ENCODE measurements around the gene CACYBP.
A peak's percentile ranks its signal among the peaks of the same experiment; 100 is the strongest.
"Not testable (repeated sequence)": the region's sequence is repeated elsewhere in the genome, so short reads cannot be mapped to it uniquely, and the experiment has no call there.

The CACYBP gene

DNA sequence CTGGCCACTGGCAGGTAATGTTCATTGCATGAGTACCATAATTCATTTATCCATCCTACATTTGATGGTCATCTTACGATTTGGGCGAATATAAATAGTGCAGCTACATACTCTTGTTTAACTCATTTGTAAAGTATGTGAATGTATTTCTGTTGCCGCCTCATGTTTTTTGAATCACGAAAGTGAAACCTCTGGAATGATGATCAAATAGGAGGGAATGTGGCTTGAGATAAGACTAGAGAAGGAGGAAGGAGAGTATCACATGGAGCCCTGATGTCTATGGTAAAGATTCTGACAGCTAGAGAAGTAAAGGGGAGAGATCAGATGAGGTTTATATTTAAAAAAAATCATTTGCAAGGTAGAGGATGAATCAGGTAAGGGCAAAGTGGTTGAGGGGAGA, 15.5 kb downstream of the CACYBP start:
- DNase-seq, result peak; percentile 88

DNA sequence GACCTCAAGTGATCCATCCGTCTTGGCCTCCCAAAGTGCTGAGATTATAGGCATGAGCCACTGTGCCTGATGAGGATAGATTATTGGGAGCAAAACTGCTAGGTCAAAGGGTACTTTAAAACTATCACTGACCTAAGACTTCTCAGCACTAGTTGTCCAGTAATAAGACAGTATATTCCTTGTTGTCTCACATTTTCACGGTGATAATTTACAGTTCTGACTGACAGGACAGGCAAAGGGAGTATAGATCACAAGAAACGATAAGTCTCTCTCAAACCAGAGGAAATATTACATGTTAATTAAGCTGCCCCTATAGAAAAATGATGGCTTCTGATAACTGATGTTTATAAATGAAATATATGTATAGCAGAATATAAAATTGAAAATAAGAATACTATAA, 19.8 kb downstream of the CACYBP start:
- no peak for DNase-seq

DNA sequence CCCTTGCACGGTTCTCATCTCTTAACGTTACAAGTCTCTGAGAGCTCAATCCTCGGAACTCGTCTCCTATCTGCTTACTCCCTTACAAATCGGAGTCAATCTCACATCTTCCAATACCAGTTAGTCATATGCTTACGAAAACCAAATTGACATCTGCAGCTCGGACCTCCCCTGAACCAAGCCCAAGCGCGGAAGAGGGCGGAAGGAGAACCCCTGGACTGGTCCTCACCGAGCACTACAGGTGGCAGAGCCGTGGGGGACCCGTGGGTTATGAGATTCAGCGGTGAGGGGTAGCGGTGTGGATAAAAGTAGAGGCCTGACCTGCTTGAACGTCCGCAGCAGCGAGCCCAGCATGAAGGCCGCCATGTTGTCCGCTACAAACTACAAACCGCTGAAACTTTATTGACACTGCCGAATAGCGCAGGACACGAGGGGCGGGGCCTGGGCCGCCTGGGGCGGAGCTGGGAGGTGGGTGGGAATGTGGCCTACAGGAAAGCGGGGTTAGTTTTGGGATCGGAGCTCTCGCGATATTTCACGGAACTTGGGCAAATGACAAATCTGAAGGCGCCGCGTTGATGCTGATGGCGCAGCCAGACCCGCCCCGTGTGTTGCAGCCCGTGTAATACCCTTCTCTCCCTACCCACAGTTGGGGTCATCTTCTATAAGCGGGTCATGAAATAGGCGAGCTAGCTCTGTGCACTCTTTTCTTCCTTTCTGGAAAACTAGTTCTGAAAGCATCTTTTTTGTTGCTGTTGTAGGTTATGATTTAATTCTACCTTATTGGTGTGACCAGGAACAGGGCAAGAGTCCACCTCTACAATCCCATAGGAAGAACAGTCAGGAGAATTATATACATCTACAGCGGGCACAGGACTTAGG, 23.5 kb downstream of the CACYBP start, which contains the start of gene MRPS14:
MRPS14 (minus strand) TSS at position 383 of the 879 bp plus-strand sequence; CDS start at position 366, 17 bp downstream.
- DNase-seq, result peak; percentile 97

DNA sequence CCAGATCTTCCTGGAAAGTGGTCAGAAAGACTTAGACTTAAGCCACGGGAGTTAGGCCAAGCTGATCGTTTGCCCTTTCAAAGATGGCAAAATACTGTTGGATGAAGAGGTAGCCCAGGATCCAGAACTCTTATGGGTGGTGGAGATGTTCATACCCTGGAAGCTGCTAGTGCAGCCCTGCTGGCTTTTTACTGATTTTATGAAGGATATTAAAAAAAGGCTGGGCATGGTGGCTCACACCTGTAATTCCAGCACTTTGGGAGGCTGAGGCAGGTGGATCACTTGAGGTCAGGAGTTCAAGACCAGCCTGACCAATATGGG, 24.1 kb downstream of the CACYBP start:
- not testable (repeated sequence) for DNase-seq

DNA sequence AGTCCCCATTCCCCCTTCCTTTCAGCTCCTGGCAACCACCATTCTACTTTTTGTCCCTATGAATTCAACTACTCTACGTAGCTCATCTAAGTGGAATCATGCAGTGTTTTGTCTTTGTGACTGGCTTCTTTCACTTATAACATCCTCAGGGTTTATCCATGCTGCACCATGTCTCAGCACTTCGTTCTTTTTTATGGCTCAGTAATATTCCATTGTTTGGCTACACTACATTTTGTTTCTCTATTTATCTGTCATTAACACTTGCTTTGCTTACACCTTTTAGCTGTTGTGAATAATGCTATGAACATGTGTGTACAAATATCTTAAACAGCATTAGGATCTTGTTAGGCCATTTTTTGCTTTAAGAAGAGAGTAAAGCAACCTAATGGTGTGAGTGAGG, 25.0 kb downstream of the CACYBP start:
- no peak for DNase-seq

DNA sequence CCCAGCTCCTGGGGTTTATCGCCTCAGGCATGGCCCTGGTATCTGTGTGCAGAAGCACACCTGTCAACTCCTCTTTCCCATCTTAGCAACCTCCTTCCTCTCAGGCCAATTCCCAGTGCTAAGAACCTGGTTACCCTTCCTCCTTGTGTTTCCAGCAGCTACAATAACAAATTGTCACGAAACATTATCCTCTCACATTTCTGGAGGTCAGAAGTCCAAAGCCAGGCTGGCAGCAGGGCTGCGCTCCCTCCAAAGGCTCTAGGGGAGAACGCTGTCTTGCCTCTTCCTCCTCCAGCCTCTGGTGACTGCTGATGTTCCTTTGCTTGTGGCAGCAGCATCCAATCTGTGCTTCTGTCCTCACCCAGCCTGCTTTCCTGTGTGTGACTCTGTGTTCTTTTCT, 34.2 kb downstream of the CACYBP start:
- DNase-seq, result no peak

DNA sequence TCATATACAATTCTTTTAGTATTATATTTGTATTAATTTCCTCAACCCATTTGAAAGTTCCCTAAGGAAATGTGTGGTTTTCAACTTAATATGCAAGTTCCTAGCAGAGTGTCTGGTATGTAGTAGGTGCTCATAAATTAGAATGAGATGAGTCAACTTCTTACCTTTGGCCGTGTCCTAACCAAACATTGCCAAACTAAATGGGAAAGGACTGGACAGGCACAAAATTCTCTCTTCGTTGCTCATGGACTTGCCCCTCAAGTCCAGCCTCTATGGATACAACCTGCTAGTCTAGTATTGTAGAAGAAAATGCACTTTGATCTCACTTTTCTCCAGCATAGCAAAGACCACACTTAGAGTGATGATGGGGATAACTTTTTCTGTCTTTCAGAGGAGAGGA, 35.0 kb downstream of the CACYBP start:
- DNase-seq, result no peak

DNA sequence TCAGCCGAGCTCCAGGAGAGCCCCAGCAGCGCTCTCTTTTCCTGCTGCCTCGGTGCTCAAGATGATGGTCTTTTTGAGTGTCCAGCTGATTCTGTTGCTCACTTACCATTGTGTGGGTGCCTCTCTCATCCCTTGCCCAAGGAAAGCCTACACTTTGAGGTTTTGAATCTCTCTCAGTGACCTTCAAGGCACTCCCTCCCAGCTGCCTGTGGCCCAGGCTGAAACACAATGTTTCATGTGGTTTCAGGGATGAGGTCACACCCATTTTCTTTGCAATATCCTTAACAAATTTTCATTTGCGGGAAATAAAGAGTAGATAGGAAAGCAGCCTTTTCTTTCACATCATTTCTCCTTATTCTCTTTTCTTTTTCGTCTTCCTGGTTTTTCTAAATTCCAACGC, 36.1 kb downstream of the CACYBP start:
- DNase-seq, result no peak

DNA sequence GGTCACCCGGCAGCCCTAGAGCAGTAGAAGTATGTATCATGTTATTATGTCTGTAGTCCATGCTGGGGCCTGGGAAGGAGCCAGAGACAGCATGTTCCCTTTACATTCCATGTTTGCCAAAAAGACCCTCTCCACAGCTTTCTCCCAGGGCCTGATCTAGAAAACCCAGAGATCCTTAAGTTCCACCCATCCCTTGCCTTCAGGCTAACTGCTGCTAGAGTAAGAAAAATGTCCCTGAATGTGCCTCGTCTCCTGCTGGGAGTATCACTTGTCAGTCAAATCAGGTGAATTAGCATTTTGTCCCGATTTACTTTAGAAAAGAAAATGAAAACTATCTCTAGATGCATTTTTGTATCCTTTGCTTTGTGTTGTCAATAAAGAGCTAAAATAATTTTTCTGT, 36.7 kb downstream of the CACYBP start:
- DNase-seq, result no peak

DNA sequence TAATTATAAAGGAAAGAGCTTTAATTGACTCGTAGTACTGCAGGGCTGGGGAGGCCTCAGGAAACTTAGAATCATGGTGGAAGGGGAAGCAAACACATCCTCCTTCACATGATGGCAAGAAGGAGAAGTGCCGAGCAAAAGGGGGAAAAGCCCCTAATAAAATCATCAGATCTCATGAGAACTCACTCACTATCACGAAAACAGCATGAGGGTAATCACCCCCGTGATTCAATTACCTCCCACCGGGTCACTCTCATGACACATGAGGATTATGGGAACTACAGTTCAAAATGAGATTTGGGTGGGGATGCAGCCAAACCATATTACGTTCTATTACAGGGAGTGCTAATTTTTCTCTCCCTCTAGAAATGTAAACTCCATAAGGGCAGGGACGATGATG, 37.7 kb downstream of the CACYBP start:
- DNase-seq, result no peak

DNA sequence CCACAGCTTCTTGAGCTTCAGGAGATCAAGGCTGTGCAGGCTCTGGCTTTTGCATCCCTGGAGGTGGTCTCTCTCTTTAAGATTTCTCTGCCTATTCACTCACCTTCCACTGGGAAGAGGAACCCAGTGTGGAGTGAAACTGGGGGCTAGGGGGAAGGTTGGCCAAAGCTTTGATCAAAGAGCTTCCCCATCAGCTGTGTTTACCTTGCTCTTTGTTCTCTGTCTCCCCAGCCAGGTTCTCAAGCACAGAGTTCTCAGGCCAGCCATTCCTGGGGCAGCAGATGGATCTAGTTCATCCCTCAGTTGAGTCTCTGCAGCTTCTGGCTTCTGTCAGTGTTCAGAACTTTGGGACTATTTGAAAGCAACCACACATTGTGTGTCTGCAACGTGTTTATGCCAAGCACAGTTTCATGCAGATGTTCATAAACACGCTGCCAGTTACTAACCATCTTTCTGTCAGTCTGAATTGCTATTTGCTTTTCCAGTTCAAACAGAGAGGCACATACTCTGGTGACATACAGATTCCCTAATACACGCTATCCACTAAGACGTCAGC, 40.7 kb downstream of the CACYBP start:
- no peak for DNase-seq

DNA sequence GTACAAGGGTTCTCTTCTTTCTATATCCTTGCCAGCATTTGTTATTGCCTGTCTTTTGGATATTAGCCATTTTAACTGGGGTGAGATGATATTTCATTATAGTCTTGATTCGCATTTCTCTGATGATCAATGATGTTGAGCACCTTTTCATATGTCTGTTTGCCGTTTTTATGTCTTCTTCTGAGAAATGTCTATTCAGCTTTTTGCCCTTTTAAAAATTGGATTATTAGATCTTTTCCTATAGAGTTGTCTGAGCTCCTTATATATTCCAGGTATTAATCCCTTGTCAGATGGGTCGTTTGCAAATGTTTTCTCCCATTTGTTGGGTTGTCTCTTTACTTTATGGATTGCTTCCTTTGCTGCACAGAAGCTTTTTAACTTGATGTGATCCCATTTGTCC, 42.9 kb downstream of the CACYBP start:
- DNase-seq, result no peak

DNA sequence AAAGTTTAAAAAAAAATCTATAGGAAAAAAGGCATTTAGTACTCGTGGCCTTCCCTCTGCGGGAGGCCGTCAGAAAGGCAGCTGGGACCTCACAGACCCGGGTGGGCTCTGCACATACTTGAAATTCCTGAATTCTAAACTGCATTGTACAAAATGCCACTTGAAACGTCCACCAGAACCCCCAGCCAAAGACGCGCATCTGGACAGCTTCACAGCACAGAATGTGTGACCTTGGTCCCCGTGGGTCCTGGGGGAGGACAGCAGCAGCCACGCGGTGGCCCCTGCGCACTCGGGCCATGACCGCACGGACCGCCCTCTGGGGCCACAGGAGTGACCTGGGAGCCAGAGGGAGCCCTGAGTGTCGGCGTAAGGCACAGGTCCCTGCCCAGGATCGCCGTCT, 44.1 kb downstream of the CACYBP start:
- DNase-seq, result no peak

DNA sequence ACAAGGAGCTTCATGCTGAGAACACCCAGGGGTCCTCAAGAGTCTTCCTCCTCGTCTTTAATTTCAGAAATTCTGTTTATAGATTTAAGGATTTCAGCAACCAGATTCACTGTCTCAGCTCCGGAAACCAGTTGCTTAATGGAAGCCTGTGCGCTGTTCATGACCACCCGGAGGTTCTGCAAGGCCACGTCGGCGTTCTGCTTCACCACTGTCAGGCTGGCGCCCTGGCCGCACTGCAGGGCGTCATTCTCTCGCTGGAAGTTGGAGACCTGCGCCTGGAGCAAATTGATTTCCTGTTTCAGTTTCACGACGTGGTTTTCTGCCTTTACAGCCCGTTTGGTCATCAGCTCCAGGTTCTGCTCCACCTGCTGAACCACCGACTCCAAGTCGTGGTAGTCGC, 44.8 kb downstream of the CACYBP start:
- DNase-seq, result not testable (repeated sequence)

DNA sequence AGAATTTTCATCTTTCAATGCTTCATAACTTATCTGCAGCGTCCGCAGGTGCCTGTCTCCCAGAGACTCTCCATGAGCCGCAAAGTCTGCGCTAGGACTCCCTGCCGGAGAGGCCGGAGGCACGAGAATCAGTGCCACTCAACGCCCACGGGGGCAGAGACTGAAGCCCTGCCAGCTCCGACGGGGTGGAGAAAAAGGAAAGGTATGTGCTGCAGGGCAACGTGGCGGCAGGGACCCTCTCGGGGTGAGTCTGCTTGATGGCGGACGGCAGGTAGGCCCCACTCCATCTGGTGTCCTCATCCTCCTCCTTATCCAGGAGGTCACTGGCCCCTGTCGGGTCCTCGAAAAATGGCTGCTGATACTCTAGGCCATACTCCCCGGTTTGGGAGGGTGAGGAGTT, 45.4 kb downstream of the CACYBP start:
- no peak for DNase-seq

DNA sequence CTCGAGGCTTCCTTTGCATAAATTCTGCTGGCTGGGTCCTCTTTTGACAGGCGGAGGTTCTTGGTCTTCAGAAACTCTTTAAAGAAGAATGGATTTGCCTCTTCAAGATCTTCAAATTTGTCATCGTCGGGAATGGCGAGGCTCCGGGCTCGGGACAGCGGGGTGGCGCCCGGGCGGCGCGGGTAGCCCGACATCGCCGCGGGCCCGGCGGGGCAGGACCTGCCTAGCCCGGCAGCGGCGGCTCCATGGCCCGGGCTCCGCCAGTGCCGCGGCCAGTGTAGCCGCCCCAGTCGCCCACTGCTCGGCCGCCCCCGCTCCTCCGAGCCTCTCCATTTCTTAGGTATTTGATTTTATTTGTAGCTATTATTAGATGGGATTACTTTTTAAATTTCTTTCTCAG, 45.8 kb downstream of the CACYBP start:
- no peak for DNase-seq

DNA sequence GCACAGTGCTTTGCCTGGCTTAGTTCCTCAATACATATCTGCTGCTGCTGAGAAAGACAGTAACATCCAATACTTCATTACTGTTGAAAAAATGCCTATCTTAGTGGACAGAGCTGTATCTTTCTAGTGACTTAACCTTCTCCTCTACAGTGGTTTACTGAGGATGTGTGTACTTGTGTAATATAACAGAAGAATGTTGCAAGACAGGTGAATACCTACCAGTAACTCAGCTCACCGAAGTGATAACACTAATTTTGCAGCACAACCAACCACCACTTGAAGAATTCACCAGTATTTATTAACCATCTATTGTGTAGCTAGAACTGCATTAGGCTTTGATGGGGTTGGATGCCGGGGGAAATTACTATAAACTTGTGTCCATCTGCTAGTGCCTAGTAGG, 51.2 kb downstream of the CACYBP start:
- no peak for DNase-seq

DNA sequence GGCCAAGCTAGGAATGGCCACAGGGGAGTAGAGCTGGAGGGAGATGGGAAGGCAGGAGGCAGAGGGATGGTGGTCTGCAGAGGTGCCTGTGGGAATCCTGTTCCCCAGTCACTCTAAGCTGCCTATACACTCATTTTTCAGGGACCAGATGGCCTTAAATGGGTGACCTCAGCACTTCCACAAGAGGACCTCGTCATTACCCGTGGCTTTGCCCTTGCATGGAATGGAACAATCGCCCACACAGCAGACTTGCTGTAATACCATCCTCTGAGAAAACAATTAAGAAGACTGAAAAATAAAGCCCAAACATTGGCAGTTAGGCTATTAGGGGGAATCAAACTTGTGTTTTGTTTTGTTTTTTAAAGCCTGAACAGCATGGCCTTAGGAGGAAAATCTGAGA, 55.0 kb downstream of the CACYBP start:
- DNase-seq, result no peak
